HCT116 (cell line): Measurements from ENCODE around the gene RPL22L1. TPM values are rescaled to one million over a fixed set of nuclear protein-coding genes. Genes with fewer than 3 reads are reported as not detected.

Source experiments
- ATAC-seq: fragments of 200-7000 bp; cut with Tn5 transposase; 2 replicates; pipeline ENCODE4 v1.9.1; 2020; ENCODE audit warnings: mild to moderate bottlenecking, moderate library complexity
- BruUV-seq: library from RNA; stranded (reverse); fragments of 400-500 nt; replicated peaks from 2 replicates; lab custom pipeline; 2021; lab: Mats Ljungman, UMichigan
- CTCF ChIA-PET: fragments of 300-600 bp; sonication (Branson Sonifier 250); formaldehyde crosslinking; loops from one replicate; lab custom pipeline; 2021; ENCODE audit warnings: antibody characterized with exemption; lab: Charles Lee
- POLR2A ChIA-PET: fragments of 300-600, 350-600 bp; sonication (Branson Sonifier 250); formaldehyde crosslinking; loops from one replicate; lab custom pipeline; 2021; ENCODE audit warnings: antibody characterized with exemption; lab: Charles Lee
- RAD21 ChIA-PET, 2 experiments: fragments of 300-600 bp; sonication (Branson Sonifier 250); formaldehyde crosslinking; loops; one replicate each; lab custom pipeline; 2023; ENCODE audit warnings: low total read pairs in 2 of 2; ENCODE audit not compliant: uncharacterized antibody in 2 of 2, unreplicated experiment in 2 of 2, low non-redundant PET in 1 of 2; lab: Charles Lee
- DNase-seq: peaks from one replicate; pipeline ENCODE4 v3.0.0-alpha.2; 2010; ENCODE audit warnings: low read depth, low spot score
- H2AFZ ChIP-seq: fragments of 200-600 bp; shearing (Covaris generic), sonication (generic); 2 replicates; pipeline ENCODE4 v1.6.1; 2017; ENCODE audit warnings: low read depth, mixed run types, mixed read lengths, antibody characterized with exemption, low read length; ENCODE audit not compliant: poor library complexity, severe bottlenecking
- H3K27ac ChIP-seq: 2 replicates; pipeline ENCODE4 v1.5.1; 2012; ENCODE audit warnings: low read depth, low read length
- H3K27me3 ChIP-seq: fragments of 200-600 bp; sonication (generic); 2 replicates; pipeline ENCODE4 v1.6.1; 2016; ENCODE audit warnings: mixed run types, low read length, mixed read lengths; ENCODE audit not compliant: insufficient read depth
- H3K36me3 ChIP-seq, 2 experiments: fragments of 200-500 bp in 1 of 2; fragments of 200-600 bp in 1 of 2; sonication (Bioruptor generic) in 1 of 2; sonication (generic) in 1 of 2; 2 replicates each; pipeline versions ENCODE4 v1.5.1 to v1.6.1; 2014 to 2016; ENCODE audit warnings: low read length in 2 of 2, inconsistent platforms in 1 of 2, mixed read lengths in 1 of 2, mixed run types in 1 of 2; ENCODE audit not compliant: insufficient read depth in 2 of 2, control insufficient read depth in 1 of 2
- H3K4me1 ChIP-seq, 2 experiments: fragments of 200-600 bp in 1 of 2; sonication (generic) in 1 of 2; 2 replicates each; pipeline versions ENCODE4 v1.5.1 to v1.6.1; 2012 to 2017; ENCODE audit warnings: low read length in 2 of 2, inconsistent platforms in 1 of 2, mild to moderate bottlenecking in 1 of 2, mixed read lengths in 1 of 2, mixed run types in 1 of 2, moderate library complexity in 1 of 2; ENCODE audit not compliant: insufficient read depth in 2 of 2, control insufficient read depth in 1 of 2
- H3K4me2 ChIP-seq: fragments of 200-600 bp; sonication (generic); 2 replicates; pipeline ENCODE4 v1.6.1; 2017; ENCODE audit warnings: mixed run types, low read length, mixed read lengths
- H3K4me3 ChIP-seq, 2 experiments: fragments of 200-600 bp in 1 of 2; sonication (generic) in 1 of 2; replicated peaks in 1 of 2; 2 replicates each; pipeline ENCODE4 v1.5.1; 2011 to 2016; ENCODE audit warnings: low read length in 2 of 2, control low read depth in 1 of 2, low read depth in 1 of 2, mild to moderate bottlenecking in 1 of 2, mixed read lengths in 1 of 2, mixed run types in 1 of 2
- H3K79me2 ChIP-seq: fragments of 200-600 bp; sonication (generic); 2 replicates; pipeline ENCODE4 v1.6.1; 2017; ENCODE audit warnings: mild to moderate bottlenecking, mixed run types, low read length, moderate library complexity, mixed read lengths; ENCODE audit not compliant: insufficient read depth
- H3K9ac ChIP-seq: fragments of 200-600 bp; sonication (generic); 2 replicates; pipeline ENCODE4 v1.6.1; 2016; ENCODE audit warnings: low read length, mixed read lengths
- H3K9me2 ChIP-seq: fragments of 200-600 bp; sonication (generic), shearing (Covaris generic); 2 replicates; pipeline ENCODE4 v1.6.1; 2017; ENCODE audit warnings: mixed run types, mild to moderate bottlenecking, moderate library complexity; ENCODE audit not compliant: insufficient read depth
- H3K9me3 ChIP-seq, 2 experiments: fragments of 200-500 bp in 1 of 2; fragments of 200-600 bp in 1 of 2; sonication (Bioruptor generic) in 1 of 2; sonication (generic) in 1 of 2; 2 replicates each; pipeline ENCODE4 v1.6.1; 2014 to 2017; ENCODE audit warnings: low read length in 2 of 2, mixed read lengths in 2 of 2, inconsistent platforms in 1 of 2, low read depth in 1 of 2, mild to moderate bottlenecking in 1 of 2, mixed run types in 1 of 2, moderate library complexity in 1 of 2; ENCODE audit not compliant: control insufficient read depth in 1 of 2, insufficient read depth in 1 of 2
- H4K20me1 ChIP-seq: fragments of 200-600 bp; sonication (generic), shearing (Covaris generic); 2 replicates; pipeline ENCODE4 v1.6.1; 2017; ENCODE audit warnings: mixed run types, mild to moderate bottlenecking, moderate library complexity; ENCODE audit not compliant: insufficient read depth
- CBX3 ChIP-seq: IDR thresholded peaks from 2 replicates; pipeline ENCODE4 v1.6.1; 2012; ENCODE audit warnings: low read depth
- CEBPB ChIP-seq: IDR thresholded peaks from 2 replicates; pipeline ENCODE4 v1.6.1; 2012; ENCODE audit warnings: low read depth
- CTCF ChIP-seq, 3 experiments: fragments of 200-600 bp in 1 of 3; sonication (generic) in 1 of 3; IDR thresholded peaks in 2 of 3; conservative IDR thresholded peaks in 1 of 3; 2 replicates each; pipeline ENCODE4 v1.5.1; 2012 to 2017; ENCODE audit warnings: low read depth in 2 of 3, low read length in 2 of 3, antibody characterized with exemption in 1 of 3, borderline replicate concordance in 1 of 3, control low read depth in 1 of 3, mild to moderate bottlenecking in 1 of 3, mixed read lengths in 1 of 3, mixed run types in 1 of 3, moderate library complexity in 1 of 3; ENCODE audit not compliant: insufficient read depth in 1 of 3
- EZH2phosphoT487 ChIP-seq: fragments of 200-600 bp; IDR thresholded peaks from 2 replicates; pipeline ENCODE4 v1.6.1; 2018; ENCODE audit warnings: antibody characterized with exemption, borderline replicate concordance
- FOSL1 ChIP-seq: IDR thresholded peaks from 2 replicates; pipeline ENCODE4 v1.6.1; 2012; ENCODE audit warnings: low read depth
- JUND ChIP-seq: IDR thresholded peaks from 2 replicates; pipeline ENCODE4 v1.6.1; 2012
- MAX ChIP-seq: IDR thresholded peaks from 2 replicates; pipeline ENCODE4 v1.6.1; 2012
- POLR2A ChIP-seq: IDR thresholded peaks from 2 replicates; pipeline ENCODE4 v1.7.0; 2011; ENCODE audit warnings: borderline replicate concordance; ENCODE audit not compliant: insufficient read depth, insufficient read length; ENCODE audit errors: extremely low read depth
- SIN3A ChIP-seq: IDR thresholded peaks from 2 replicates; pipeline ENCODE4 v1.6.1; 2012; ENCODE audit warnings: low read depth
- SRF ChIP-seq: IDR thresholded peaks from 2 replicates; pipeline ENCODE4 v1.6.1; 2012; ENCODE audit warnings: low read depth
- TCF7L2 ChIP-seq: IDR thresholded peaks from 2 replicates; pipeline ENCODE4 v1.7.0; 2011; ENCODE audit warnings: borderline replicate concordance, inconsistent platforms; ENCODE audit not compliant: insufficient read depth, insufficient read length; ENCODE audit errors: extremely low read depth
- YY1 ChIP-seq: IDR thresholded peaks from 2 replicates; pipeline ENCODE4 v1.6.1; 2011; ENCODE audit warnings: low read length, low read depth, moderate library complexity, mild to moderate bottlenecking; ENCODE audit not compliant: insufficient replicate concordance; ENCODE audit errors: extremely low read depth
- ZBTB33 ChIP-seq: IDR thresholded peaks from 2 replicates; pipeline ENCODE4 v1.6.1; 2011; ENCODE audit warnings: mild to moderate bottlenecking, low read length, moderate library complexity; ENCODE audit not compliant: insufficient replicate concordance; ENCODE audit errors: extremely low read depth
- ZFX ChIP-seq: fragments of 450-650 bp; IDR thresholded peaks from 2 replicates; pipeline ENCODE4 v1.6.1; 2017
- ZNF274 ChIP-seq: fragments of 200-500 bp; sonication (Bioruptor generic); IDR thresholded peaks from 2 replicates; pipeline ENCODE4 v1.6.1; 2014; ENCODE audit warnings: mild to moderate bottlenecking, low read depth, low read length, inconsistent platforms
- intact Hi-C: fragments of 100-400 bp; cut with micrococcal nuclease; formaldehyde crosslinking; loops from 2 replicates; pipeline ENCODE4 v1.10.0; 2022
- total RNA-seq: library from RNA; stranded (reverse); gene quantifications from one replicate; pipeline ENCODE4 v1.2.1, GENCODE V29; 2021; ENCODE audit not compliant: unreplicated experiment
- TF ChIP-seq, protein P1 (sequence below): IDR thresholded peaks from 2 replicates; pipeline ENCODE4 v1.6.1; 2012

The RPL22L1 gene
- total RNA-seq, 1 experiment from 2014 or later, result 492 TPM

DNA sequence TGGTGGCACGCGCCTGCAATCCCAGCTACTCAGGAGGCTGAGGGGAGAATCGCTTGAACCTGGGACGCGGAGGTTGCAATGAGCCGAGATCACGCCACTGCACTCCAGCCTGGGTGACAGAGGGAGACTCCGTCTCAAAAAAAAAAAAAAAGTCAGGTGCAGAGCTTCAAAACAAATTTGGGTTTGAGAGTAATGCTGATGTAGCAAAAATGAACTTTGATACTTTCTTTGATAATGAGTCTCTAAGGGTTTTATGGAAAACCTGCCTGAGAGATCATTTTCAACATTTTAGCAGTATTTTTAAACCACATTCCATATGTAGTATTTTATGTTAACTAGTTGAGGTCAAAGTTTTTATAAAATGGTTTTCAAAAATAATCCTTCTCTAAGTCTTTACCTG, 23.9 kb upstream of the RPL22L1 start:
- DNase-seq (no peak), ATAC-seq (no peak)
- ChIA-PET POLR2A (no interaction called here), CTCF (no interaction called here)
- H3K9me3 ChIP-seq, result no peaks in the 10 kb centered on the region
- no peak overlapping the region for H3K4me3 ChIP-seq
- H3K9ac ChIP-seq, result no peak overlapping the region
- no peaks in the 10 kb centered on the region for H3K9me2 ChIP-seq
- no peak for TF ChIP-seq ZNF274
- TF ChIP-seq, protein P1, sequence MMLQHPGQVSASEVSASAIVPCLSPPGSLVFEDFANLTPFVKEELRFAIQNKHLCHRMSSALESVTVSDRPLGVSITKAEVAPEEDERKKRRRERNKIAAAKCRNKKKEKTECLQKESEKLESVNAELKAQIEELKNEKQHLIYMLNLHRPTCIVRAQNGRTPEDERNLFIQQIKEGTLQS, result no peak
- TF ChIP-seq POLR2A, result no peak
- TF ChIP-seq SRF, result no peak
- no peak for TF ChIP-seq FOSL1
- TF ChIP-seq, all 23 proteins: peak for 0
- Histone ChIP-seq H3K4me2 (no peak overlapping the region), H4K20me1 (no peaks in the 10 kb centered on the region), H3K27me3 (no peaks in the 10 kb centered on the region), H3K4me1 (no peaks in the 10 kb centered on the region), H3K36me3 (0 out of 4 replicates have a peak, but pooled peaks cover 0 to 5% of the 10 kb centered on the region in 2 experiments), H2AFZ (no peak overlapping the region), H3K79me2 (no peaks in the 10 kb centered on the region), H3K27ac (no peak overlapping the region)
- intact Hi-C loops, result no loop called here
- RAD21 ChIA-PET, result no interaction called here
- no TSS peak for BruUV-seq

- H3K79me2 ChIP-seq, result no peaks in the 10 kb centered on the region
- ChIA-PET CTCF (no interaction called here), POLR2A (no interaction called here), RAD21 (no interaction called here)
- no peaks in the 10 kb centered on the region for H3K9me2 ChIP-seq
- BruUV-seq, result no TSS peak
- ATAC-seq (no peak), DNase-seq (no peak)
- no peak overlapping the region for H3K4me2 ChIP-seq
- H3K4me3 ChIP-seq, result no peak overlapping the region
- no peak overlapping the region for H3K9ac ChIP-seq
- intact Hi-C loops, result no loop called here
- no peaks in the 10 kb centered on the region for H3K4me1 ChIP-seq
- no peaks in the 10 kb centered on the region for H3K36me3 ChIP-seq
- no peaks in the 10 kb centered on the region for H3K27me3 ChIP-seq
- no peak overlapping the region for H2AFZ ChIP-seq
- no peaks in the 10 kb centered on the region for H4K20me1 ChIP-seq
- no peaks in the 10 kb centered on the region for H3K9me3 ChIP-seq
- no peak overlapping the region for H3K27ac ChIP-seq
- no peak for TF ChIP-seq MAX
- no peak for TF ChIP-seq ZBTB33
- no peak for TF ChIP-seq POLR2A
- no peak for TF ChIP-seq EZH2phosphoT487
- no peak for TF ChIP-seq TCF7L2
- no peak for TF ChIP-seq CTCF (IDR thresholded peaks at IDR 0.05 in 2 of 3, conservative IDR thresholded peaks at IDR 0.05 in 1 of 3; ENCODE audit: borderline replicate concordance in 1 of 3, insufficient read depth in 1 of 3, low read depth in 2 of 3, low read length in 2 of 3)
- TF ChIP-seq FOSL1, result no peak
- TF ChIP-seq CBX3, result no peak
- TF ChIP-seq YY1, result no peak
- TF ChIP-seq ZFX, result no peak
- TF ChIP-seq SIN3A, result no peak
- no peak for TF ChIP-seq CEBPB
- no peak for TF ChIP-seq JUND
These were observed 19.6 kb upstream of the RPL22L1 start for GRCh38 chr3:170889630-170890029.
